Fibroblast of skin of right quadriceps (primary cell): ENCODE results near the gene SYTL3.
"Not testable (repeated sequence)": the region's sequence is repeated elsewhere in the genome, so short reads cannot be mapped to it uniquely, and the experiment has no call there.

Experiments
- DNase-seq: peaks from one replicate; pipeline ENCODE4 v3.0.0-alpha.2; 2013

SYTL3 gene

DNA sequence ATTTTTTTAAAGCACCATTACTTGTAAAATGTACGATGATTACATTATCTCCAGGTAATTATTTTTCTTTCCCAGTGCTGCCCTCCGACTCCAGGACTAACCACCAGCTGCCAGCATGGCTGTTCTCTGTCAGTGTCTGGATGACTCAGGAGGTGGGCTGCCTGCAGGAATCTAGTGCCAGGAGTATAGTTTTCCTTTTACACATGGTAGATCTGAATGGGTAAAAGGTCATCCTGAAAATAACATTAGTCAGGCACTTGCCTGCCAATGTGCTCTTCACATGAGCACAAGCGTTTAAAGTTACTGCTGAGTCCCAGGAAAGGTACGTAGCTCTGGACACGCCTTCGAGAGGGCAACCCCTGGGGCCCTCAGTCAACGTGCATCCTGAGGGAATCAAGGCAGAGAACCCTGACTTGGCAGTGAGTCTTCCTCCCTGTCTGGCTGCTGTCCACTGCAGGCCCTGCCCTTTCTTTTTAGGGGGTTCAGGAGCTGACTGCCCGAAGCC is 7.7 kb upstream of the SYTL3 start:
- DNase-seq = peak; percentile 57

DNA sequence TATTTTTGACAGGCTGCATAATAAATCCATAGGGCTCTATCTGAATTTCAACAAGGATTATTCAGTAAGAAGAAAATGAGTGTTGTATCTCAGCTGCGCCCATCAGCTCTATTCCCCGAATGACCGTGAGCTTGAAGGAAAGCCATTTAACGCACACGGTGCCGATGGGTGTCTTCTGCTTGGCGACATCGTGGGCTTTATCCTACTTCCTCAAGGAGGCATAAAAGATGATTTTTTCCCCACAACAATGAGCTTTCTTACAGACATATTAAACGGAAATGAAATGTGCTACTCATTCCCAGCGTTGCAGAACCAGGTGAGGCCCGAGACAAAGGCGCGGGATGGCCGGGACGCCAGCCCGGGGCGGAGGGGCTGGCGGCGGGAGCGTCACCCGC is 6.0 kb upstream of the SYTL3 start:
- no peak for DNase-seq

DNA sequence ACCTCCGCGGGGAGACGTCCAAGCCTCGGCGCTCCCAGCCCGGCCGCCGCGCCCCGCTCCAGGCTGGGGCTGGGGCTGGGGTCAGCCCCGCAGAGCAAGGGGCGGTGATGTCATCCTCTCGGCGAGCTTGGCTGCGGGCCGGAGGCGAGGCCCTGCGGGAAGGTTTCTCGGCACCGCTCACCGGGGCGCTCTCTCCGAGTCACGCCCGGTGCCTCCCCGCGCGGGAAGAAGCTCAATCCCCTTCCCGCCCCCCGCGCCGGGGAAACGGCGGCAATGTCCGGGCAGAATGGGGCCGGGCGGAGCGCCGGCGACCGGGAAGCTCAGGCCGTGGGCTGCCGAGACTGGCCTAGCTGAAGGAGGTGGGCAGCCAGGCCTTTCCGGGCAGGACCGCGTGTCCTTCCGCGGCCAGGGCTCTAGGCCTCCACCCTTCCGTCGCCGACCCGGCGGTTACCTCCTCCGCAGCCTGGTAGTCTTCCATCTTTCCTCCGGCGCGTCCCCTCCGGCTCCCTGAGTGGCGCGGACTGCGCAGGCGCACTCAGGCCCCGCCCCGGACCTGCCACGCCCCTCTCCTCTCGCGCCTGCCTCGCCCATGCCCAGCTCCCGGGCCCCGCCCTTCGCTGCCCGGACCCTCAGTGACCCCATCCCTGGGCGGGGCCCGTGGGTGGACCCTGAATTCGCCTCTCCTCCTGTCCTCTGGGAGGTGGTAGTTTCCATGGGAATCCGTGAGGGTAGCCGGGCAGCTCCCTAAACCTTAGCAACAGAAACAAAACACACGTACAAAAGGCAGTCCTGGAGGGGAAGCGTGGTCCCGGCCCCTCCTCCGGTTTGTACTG is 5.4 kb upstream of the SYTL3 start, which contains the start of gene DYNLT1:
Gene DYNLT1, minus strand, starts transcription at position 513 of the 833 bp plus-strand sequence. Its CDS starts 35 bp downstream, at position 478.
- peak; percentile 90 for DNase-seq

DNA sequence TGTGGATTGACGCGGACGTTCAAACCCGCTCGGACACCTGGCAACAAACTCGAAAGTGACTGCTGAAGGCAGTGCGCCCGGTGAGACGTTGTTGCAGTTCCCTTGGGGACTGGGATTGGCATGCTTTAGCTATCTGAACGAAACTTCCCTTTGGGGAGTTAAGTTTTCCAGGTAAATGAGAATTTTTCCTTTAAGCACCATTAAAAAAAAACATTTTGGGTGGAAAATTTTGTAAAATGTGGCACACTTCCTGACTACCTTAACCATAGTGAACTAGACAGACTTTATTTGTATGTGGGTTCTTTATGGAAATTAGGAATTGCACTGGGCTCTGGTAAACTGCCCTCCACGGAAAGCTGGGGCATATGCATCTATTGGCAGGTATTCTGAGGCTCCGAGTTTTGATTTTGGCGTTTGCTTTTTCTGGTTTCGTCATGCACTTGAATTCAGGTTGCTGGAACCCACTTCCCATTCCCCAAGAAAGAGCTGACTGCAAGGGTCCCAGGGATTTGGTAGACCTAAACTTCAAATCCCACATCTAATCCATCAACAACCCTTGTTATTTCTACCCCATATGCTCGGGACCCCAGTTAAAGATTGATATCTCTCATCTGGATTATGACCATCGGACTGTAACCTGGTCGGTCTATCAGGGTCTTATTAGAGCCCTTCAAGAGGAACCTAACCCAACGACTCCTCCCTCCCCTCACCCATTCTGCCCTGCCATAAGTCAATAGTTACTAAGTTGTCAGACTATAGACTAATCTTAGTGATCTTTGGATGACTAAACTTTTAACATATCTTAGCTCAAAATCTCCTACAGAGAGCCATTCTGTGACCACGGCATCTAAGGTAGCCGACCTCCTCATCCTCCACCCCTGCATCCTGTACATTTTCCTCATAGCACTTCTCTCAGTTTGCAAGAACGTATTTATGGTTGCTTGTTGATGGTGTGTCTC is 4.5 kb upstream of the SYTL3 start:
- DNase-seq = no peak

DNA sequence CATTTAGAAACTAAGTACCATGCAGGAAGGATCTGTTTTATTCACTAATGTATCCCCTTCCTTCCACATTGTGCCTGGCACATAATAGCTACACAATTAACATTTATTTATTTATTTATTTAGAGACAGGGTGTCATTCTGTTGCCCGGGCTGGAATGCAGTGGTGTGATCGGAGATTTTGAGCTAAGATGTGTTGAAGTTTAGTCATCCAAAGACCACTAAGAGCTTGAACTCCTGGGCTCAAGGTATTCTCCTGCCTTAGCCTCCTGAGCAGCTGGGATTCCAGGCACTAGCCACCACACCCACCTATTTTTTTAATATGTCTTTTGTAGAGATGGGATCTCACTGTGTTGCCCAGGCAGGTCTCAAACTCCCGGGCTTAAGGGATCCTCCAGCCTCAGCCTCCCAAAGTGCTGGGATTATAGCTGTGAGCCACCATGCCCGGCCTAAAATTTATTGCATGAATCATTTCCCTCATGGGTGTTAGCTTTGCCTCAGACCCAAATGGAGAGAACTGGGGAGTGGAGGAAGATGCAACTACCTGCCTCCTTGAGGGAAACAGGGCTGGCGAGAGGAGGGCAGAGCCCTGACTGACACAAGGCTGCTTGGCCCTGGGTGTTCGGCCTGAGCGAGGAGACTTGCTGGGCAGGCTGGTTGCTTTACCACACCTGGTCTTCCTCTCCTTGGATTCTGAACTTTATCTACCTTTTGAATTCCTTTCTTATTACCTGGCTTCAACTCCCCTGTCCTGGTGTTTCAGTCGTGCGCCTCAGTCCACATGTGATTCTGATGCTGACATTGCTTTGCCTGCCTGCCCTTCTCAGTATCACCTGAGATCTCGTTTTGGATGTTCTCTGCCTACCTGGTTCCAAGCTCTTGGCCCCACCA is 3.6 kb upstream of the SYTL3 start:
- DNase-seq = no peak

DNA sequence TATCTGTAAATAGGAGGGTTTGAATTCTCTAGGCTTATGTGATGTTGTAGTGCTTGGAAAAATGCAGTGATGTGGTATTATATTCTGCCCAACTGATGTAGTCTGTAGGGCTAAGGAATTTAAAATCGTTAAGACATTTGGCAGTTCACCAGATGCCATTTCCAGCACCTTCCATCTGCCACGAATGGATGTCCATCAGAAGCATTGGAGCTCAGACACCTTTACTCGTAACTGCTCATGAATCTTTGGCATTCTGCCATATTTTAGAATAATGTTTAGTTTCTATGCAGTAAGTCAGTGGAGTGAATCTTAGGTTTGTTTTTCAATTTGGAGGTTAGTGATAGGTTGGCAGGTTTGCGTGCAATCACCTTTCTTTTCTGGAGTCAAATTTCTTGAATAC is 2.4 kb upstream of the SYTL3 start:
- DNase-seq = peak; percentile 63

DNA sequence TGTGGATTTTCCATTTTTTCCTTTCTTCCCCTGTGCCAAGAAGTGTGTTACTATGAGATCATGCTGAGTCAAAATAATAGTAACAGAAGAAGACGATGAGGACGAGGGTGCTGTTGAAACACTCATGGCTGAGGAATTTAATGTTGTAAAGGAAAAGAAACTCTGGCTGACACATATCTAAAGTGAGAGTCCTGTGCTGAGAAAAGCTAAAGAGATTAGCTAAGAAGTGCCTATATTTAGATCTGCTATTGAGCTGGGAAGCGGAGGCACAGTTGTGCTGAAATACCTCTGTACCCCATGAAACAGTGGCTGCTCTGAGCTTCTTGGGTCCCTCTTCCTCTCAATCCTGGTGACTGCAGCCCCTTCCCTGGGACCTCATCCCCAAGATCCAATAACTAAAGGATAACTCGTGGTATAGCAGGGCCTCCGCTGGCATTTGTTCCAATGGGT is 1.1 kb upstream of the SYTL3 start:
- peak; percentile 94 for DNase-seq

DNA sequence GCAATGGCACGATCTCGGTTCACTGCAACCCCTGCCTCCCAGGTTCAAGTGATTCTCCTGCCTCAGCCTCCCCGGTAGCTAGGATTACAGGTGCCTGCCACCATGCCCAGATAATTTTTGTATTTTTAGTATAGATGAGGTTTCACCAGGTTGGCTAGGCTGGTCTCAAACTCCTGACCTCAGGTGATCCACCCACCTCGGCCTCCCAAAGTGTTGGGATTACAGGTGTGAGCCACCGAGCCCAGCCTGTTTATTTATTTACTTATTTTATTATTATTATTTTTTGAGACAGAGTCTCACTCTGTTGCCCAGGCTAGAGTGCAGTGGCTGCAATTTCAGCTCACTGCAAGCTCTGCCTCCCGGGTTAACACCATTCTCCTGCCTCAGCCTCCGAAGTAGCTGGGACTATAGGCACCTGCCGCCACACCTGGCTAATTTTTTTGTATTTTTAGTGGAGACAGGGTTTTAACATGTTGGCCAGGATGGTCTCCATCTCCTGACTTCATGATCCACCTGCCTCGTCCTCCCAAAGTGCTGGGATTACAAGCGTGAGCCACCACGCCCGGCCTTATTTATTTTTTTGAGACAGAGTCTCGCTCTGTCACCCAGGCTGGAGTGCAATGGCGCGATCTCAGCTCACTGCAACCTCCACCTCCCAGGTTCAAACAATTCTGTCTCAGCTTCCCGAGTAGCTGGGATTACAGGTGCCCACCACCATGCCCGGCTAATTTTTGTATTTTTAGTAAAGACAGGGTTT is 2.3 kb downstream of the SYTL3 start:
- not testable (repeated sequence) for DNase-seq

DNA sequence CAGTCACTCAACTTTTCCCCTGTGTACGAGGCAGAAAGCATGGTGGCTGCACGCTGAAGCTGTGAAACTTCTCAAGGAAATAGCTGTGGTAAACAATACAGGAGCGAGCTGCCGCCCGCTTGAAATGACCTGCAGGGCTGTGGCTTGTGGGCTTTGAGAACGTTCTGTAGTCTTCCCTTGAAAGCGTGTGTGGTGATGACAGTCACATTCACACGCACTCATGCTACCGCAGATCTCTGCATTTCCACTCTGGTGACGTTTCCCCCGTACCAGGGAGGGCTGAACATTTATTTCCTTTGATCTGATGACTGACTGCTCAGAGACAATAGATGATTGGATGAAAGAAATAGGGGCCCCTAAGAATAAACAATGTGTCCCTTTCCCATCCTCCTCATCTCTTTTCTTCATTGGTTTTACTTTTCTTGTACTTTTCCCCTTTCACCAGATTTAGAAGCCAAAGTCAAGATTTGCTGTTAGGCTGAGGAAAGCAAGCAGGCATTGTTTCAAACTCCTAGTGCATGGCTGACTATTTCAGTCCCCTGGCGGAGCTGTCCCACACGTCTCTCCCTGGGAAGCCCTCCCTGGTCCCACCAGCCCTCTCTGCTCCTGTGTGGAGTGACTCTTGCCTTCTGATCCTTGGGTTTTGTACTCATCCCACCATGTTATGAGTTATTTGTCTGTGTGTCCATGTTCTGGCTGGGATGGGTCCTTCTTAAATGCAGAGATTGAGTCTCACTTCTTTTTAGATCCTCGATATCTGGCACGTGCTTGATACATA is 3.9 kb downstream of the SYTL3 start:
- DNase-seq = peak; percentile 67

DNA sequence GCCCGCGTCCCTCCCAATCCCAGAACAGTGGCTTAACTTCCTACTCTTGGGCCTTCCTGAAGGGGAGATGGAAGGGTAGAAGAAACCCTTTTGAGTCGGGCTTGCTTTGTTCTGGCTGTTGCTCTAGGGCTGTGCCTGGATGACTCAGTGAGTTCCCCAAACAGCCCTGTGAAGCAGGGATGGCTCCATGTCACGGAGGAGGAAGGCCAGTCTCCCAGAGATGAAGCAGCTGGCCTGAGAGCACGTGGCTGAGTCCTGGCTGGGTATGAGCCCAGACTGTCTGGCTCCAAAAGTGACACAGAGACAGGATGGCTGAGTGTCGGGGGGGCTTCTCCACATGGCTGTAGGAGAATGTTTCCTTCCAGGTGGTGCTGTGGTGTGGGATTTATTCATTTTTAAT is 4.6 kb downstream of the SYTL3 start:
- peak; percentile 87 for DNase-seq

DNA sequence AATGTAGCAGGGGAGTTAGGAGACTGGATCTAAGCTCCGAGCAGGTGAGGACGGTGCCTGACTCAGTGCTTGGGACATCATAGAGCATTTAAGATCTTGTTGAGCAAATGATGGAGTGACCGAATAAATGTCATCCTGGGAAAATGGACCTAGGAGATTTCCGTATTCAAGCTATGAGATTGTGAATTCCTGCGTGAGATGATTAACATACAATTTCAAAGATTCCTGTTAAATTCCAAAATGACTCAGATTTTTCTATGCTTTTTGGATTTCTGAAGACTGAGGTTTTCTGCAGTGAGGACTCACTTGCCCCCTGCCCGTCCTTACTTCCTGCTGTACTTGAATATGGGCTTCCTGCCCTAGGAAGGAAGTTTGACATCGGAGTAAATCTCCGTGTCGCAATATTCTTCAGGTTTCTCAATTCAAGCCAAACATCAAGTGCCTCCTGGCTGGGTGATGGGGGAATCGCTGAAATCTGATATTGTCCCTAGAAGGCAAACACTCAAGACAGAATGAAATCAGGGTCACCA is 5.2 kb downstream of the SYTL3 start:
- DNase-seq = peak; percentile 83

DNA sequence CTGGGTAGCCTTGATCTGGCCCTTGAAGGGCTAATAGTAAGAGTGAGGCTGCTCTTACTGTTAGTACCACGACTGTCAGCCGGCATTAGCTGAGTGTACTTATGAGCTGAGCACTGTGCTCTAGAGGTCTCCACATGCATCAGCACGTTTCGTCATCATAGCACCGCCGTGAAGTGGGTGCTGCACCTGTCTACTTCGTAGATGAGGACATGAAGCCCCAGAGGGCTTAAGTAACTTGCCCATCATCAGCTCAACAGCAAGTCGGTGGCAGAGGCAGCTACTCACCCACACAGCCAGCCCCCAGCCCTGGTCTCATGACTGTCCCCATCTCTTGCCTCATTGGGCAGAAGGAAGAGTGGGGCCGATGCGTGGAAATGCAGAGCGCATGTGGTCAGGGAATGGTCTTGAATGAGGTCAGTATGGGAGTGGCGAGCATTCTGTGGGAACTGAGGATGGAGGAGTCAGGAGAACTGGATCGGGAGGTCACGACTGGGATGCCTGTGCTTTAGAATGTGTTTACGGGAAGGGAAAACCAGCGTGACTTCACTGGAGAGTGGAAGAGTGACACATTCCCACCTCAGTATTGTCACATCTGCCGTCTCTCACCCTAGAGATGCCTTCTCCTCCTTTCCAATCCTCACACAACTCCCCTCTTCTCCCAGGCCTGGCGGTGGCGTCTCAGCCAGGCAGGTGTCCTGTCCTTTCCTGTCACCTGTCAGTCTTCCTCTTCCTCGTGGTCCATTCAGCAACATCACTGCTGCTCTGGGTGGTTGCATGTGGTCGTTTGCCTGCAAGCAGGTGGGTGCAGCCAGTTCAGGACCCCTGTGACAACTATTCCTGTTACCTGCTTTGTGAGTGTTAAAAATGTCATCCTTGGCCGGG is 6.0 kb downstream of the SYTL3 start:
- no peak for DNase-seq

DNA sequence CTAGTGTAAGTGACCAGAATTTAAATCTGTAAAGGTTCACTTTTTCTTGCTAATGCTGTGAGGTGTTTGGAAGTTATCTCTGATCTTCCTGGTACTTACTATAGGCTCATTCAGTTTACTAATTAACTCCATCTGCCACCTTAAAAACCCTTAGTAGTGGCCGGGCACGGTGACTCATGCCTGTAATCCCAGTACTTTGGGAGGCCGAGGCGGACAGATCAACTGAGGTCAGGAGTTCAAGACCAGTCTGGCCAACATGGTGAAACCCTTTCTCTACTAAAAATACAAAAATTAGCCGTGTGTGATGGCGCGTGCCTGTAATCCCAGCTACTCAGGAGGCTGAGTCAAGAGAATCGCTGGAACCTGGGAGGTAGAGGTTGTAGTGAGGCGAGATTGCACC is 7.1 kb downstream of the SYTL3 start:
- DNase-seq = peak; percentile 47

DNA sequence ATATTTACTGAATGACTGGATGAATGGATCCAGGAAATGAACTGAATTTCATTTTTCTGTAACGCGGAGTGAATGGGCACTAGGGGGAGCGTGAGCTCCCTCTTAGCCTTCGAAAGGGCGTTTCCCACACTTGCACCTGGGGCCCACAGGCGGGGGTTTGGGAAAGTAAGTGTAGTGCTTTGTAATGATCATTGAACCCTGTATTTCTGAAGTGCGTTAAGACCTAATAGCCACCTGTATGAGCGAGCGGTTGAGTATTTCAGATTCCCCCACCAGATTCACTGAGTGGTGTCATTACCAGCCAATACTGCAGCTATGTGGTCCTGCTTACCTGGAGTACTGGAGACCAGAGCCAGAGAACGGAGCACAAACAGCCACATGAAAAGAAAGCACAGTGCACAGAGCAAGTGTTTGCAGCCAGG is 10.5 kb downstream of the SYTL3 start:
- DNase-seq = no peak

DNA sequence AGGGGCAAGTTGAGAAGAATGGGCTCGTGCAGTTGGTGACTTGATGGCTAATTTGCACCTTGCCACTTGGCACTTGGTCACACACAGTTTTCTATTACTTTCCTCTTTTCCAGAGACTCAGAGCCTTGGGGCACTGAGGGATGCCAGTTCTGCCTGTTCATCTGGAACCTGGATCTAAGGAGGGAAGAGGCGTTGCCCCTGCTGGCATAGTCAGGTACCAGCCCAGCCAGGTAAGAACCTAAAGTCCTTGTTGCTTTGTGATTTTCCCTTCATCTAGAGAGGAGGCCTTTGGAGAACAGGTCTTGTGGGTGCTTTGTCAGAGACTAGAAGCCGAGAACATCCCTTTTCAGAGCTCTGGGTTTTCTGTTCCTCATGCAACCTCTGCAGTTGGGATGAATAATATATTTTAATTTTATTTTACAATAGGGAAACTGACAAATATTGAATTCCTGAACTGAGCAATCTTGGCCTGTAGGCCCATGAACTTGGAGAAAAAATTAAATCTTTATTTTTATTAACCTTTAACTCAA is 11.4 kb downstream of the SYTL3 start:
- no peak for DNase-seq

DNA sequence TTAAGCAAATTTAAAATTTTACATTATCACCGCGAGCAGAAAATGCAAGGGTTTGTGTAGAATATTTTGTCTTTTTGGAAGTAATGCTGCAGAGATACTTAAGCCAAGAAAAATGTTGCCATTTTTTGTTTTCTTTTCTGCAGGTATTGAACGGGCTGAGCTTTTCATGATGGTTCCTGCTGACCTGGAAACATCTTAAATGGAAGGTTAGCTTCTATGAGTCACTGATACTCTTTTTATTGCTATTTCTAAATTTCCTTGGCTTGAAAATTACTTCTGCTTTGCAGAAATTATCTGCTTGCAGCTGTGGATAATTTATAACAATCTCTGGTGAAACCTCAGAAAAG is 12.7 kb downstream of the SYTL3 start:
- DNase-seq = no peak

DNA sequence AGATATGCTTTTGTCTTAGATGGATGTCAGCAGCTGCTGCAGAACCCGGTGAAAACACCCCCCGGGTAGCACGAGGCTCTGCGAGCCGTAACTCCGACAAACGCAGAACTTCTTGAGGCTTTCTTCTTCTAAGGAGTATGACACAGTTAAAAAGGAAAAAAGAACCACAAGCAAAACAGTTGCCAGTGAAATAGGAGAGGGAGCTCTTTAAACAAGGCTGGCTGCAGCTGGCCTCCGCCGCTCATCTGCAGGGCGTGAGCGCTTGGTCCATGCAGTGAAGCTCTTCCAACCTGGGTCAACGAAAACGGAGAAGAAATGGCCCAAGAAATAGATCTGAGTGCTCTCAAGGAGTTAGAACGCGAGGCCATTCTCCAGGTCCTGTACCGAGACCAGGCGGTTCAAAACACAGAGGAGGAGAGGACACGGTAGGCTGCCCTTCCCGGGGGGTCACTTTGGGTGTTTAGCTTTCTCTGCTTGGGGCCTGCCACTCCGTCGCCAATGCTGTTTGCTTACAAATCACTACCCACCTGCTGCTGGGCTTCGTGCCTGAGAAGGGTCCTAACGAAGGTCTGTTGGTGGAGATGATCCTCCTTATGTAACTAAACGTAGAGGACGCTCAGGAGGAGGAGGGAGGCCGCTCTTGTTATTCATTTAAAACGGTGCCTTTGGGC is 13.2 kb downstream of the SYTL3 start:
- DNase-seq = peak; percentile 59

DNA sequence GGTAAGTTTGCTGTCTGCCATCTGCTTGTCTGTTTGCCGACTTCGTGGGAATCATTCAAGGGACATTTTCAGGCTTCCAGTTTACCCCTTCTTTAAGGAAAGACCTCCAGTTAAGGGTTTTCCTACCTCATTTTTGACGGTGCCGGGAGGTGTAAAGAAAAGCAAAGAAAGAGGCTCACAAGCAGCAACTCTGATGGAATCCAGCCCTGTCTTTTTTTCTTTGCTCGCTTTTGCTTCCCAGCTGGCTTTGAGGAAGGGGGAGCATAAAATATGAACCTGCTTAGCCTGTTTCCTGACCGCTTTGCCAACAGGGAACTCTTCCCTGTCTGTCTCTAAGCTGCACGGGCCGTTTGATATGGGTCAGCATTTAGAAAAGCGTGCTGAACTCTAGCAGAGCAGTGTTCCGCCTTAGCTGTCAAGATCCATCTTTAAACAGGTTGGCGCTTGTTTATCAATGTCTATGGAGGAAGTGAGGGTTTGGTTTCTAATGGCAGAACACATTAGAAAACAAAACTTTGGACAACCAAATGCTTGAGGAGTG is 13.8 kb downstream of the SYTL3 start:
- no peak for DNase-seq
